Tibial nerve (tissue), 4 donors: ENCODE measurements around the gene KCMF1.

Experiments used
- EP300 ChIP-seq, 2 donors: sonication (generic); formaldehyde crosslinking; IDR thresholded peaks; one replicate each; pipeline ENCODE4 v1.6.1; 2017; ENCODE audit warnings: antibody characterized with exemption in 2 of 2, mild to moderate bottlenecking in 1 of 2
- POLR2A ChIP-seq, 2 donors: fragments of 450-650 bp; IDR thresholded peaks; one replicate each; pipeline ENCODE4 v1.6.1; 2017; ENCODE audit warnings: antibody characterized with exemption in 2 of 2, mild to moderate bottlenecking in 2 of 2, moderate library complexity in 2 of 2
- TF ChIP-seq, protein P1 (sequence below), 5 experiments: fragments of 200-600 bp in 3 of 5; fragments of 450-650 bp in 2 of 5; sonication (generic) in 3 of 5; IDR thresholded peaks; one replicate each; pipeline ENCODE4 v1.5.1; 2016 to 2019; ENCODE audit warnings: antibody characterized with exemption in 5 of 5, mild to moderate bottlenecking in 3 of 5, moderate library complexity in 2 of 5

DNA sequence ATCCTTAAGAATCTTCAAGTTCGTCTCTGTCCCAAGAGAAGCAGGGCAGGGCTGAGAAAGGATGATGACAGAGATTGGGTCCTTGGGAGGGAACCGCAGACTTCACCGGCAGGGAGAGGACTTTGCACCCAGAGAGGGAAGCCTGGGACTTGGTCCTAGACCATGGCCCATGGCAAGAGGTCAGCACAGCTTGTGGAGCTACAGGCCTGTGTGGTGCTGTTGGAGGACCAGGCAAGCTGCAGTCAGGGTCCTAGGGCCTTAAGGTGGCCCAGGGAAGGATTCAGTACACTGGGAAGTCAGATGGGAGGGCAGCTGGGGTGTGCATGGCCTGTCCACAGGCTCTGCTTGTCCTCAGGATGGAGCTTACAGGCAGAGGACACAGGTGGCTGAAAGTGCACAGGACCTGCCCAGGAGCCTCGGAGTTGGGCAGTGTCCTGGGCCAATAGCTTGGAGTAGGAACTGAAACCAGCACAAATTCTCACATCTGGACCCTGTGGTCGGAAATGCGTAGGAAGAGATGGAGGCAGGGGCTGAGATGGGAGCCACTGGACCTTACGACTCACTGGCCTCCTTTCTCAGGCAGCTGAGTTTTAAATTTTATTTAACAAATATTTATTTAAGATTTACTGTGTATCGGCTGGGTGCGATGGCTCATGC, 105.8 kb downstream of the KCMF1 start:
- TF ChIP-seq, protein P1, sequence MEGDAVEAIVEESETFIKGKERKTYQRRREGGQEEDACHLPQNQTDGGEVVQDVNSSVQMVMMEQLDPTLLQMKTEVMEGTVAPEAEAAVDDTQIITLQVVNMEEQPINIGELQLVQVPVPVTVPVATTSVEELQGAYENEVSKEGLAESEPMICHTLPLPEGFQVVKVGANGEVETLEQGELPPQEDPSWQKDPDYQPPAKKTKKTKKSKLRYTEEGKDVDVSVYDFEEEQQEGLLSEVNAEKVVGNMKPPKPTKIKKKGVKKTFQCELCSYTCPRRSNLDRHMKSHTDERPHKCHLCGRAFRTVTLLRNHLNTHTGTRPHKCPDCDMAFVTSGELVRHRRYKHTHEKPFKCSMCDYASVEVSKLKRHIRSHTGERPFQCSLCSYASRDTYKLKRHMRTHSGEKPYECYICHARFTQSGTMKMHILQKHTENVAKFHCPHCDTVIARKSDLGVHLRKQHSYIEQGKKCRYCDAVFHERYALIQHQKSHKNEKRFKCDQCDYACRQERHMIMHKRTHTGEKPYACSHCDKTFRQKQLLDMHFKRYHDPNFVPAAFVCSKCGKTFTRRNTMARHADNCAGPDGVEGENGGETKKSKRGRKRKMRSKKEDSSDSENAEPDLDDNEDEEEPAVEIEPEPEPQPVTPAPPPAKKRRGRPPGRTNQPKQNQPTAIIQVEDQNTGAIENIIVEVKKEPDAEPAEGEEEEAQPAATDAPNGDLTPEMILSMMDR (IDR thresholded peaks at IDR 0.05), result no peak
- TF ChIP-seq POLR2A (IDR thresholded peaks at IDR 0.05), result no peak
- TF ChIP-seq EP300 (IDR thresholded peaks at IDR 0.05), result no peak
